Left ventricle myocardium inferior (tissue), 1 donor: Measurements from ENCODE around the gene CDC14B. TPM values are rescaled to one million over a fixed set of nuclear protein-coding genes. Genes with fewer than 3 reads are reported as not detected.
A peak's percentile ranks its signal among the peaks of the same experiment; 100 is the strongest.

Source experiments
- DNase-seq: peaks from one replicate; pipeline ENCODE4 v3.0.0-alpha.2; 2020
- H3K27ac ChIP-seq: fragments of 200-600 bp; replicated peaks from 2 replicates; pipeline ENCODE4 v1.8.0; 2021
- H3K27me3 ChIP-seq: fragments of 200-600 bp; 2 replicates; pipeline ENCODE4 v1.8.0; 2021; ENCODE audit warnings: low read depth
- H3K36me3 ChIP-seq: fragments of 200-600 bp; 2 replicates; pipeline ENCODE4 v1.8.0; 2021
- H3K4me1 ChIP-seq: fragments of 200-600 bp; 2 replicates; pipeline ENCODE4 v1.8.0; 2021
- H3K4me3 ChIP-seq: fragments of 200-600 bp; 2 replicates; pipeline ENCODE4 v1.8.0; 2021; ENCODE audit warnings: mild to moderate bottlenecking, moderate library complexity
- H3K9me3 ChIP-seq: fragments of 200-600 bp; replicated peaks from 2 replicates; pipeline ENCODE4 v1.8.0; 2021
- intact Hi-C: fragments of 100-400 bp; cut with micrococcal nuclease; formaldehyde crosslinking; loops from one replicate; pipeline ENCODE4 v1.11.0; 2022
- total RNA-seq: library from RNA; stranded (reverse); fragmentation: NEBNext Ultra II Directional; extraction: Animal tissue kit (Norgen Biotek cat#: 25700); gene quantifications from one replicate; pipeline ENCODE4 v1.2.1, GENCODE V29; 2021
- TF ChIP-seq, protein P1 (sequence below): fragments of 200-600 bp; IDR thresholded peaks from 2 replicates; pipeline ENCODE4 v1.8.0; 2021; ENCODE audit warnings: antibody characterized with exemption, mild to moderate bottlenecking, borderline replicate concordance
- donor health status: DM: no; HTN: yes; CAD: no; lungs with severe emphysema.

Gene CDC14B
- total RNA-seq, 1 donor from 2014 or later = 26.4 TPM

DNA sequence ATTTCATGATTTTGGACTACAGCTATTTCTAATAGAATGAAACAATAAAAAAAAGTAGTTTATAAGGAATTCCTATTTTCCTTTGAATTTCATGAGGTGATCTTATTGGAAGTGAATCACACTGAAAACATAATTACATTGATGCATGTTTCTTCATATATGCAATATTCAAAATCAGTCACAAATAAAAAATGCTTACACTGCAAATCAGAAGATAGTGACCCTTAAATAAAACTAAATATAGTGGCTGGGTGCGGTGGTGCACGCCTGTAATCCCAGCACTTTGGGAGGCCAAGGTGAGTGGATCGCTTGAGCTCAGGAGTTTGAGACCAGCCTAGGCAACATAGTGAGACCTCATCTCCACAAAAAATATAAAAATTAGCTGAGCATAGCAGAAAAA, 79.5 kb downstream of the CDC14B start:
- Histone ChIP-seq H3K4me3 (no peak overlapping the region), H3K27me3 (no peaks in the 10 kb centered on the region), H3K27ac (no peak overlapping the region), H3K4me1 (no peaks in the 10 kb centered on the region), H3K36me3 (peaks cover 48% of the 10 kb centered on the region), H3K9me3 (no peaks in the 10 kb centered on the region)
- TF ChIP-seq, protein P1, sequence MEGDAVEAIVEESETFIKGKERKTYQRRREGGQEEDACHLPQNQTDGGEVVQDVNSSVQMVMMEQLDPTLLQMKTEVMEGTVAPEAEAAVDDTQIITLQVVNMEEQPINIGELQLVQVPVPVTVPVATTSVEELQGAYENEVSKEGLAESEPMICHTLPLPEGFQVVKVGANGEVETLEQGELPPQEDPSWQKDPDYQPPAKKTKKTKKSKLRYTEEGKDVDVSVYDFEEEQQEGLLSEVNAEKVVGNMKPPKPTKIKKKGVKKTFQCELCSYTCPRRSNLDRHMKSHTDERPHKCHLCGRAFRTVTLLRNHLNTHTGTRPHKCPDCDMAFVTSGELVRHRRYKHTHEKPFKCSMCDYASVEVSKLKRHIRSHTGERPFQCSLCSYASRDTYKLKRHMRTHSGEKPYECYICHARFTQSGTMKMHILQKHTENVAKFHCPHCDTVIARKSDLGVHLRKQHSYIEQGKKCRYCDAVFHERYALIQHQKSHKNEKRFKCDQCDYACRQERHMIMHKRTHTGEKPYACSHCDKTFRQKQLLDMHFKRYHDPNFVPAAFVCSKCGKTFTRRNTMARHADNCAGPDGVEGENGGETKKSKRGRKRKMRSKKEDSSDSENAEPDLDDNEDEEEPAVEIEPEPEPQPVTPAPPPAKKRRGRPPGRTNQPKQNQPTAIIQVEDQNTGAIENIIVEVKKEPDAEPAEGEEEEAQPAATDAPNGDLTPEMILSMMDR = no peak
- intact Hi-C loops = no loop called here
- DNase-seq = no peak

DNA sequence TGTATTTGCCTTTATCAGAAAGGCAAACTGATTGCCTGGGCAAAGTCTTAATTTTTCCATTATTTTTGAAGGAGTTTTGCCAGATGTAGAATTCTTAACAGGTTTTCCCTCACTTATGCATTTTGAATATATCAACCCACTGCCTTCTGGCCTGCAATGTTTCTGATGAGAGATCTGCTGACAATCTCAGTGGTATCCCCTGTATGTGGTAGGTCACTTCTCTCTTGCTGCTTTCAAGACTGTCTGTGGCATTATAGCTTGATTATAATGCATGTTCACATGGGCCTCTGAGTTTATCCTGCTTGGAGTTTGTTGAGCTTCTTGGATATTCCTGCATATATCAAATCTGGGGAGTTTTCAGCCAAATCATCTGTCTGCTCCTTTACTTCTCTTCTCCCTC, 87.5 kb downstream of the CDC14B start:
- TF ChIP-seq, protein P1 = no peak
- Histone ChIP-seq H3K4me3 (no peak overlapping the region), H3K9me3 (no peaks in the 10 kb centered on the region), H3K4me1 (no peaks in the 10 kb centered on the region), H3K36me3 (peaks cover 49% of the 10 kb centered on the region), H3K27me3 (no peaks in the 10 kb centered on the region), H3K27ac (no peak overlapping the region)
- DNase-seq = no peak
- intact Hi-C loops = no loop called here

DNA sequence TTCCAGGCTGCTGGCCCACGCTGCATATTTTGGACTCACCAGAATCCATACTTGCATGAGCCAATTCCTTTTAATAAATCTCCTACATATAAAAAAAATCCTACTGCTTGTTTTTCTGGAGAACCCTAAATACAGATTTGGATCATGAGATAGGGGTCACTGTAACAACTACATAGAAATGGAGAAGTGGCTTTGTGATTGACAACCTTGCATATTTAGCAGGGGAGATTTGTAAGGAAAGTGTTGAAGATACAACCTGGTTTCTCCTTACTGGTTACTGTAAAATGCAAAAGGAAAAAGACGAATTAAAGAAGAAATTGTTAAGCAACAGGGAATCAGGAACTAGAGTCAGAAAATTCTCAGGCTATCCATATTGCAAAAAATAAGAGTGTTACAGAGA, 94.9 kb downstream of the CDC14B start:
- TF ChIP-seq, protein P1 = no peak
- Histone ChIP-seq H3K4me1 (peaks cover 14% of the 10 kb centered on the region), H3K9me3 (no peaks in the 10 kb centered on the region), H3K27ac (no peak overlapping the region), H3K27me3 (no peaks in the 10 kb centered on the region), H3K4me3 (no peak overlapping the region), H3K36me3 (peaks cover 21% of the 10 kb centered on the region)
- no peak for DNase-seq
- intact Hi-C loops = no loop called here

DNA sequence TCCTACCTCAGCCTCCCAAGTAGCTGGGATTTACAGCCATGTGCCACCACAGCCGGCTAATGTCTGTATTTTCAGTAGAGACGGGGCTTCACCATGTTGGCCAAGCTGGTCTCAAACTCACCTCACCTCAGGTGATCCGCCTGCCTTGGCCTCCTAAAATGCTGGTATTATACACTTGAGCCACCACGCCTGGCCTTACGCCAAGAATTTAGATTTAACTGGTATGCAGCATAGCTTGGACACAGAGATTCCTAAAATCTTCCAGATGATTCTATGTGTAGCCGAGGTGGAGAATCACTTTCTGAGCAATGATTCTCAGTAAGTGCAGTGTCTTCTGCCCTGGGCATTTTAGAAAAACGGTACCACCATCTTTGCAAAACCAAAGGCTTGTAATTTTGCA, 95.6 kb downstream of the CDC14B start:
- Histone ChIP-seq H3K4me1 (peaks cover 14% of the 10 kb centered on the region), H3K27me3 (no peaks in the 10 kb centered on the region), H3K27ac (peak overlapping the region; percentile 64), H3K4me3 (no peak overlapping the region), H3K9me3 (no peaks in the 10 kb centered on the region), H3K36me3 (peaks cover 21% of the 10 kb centered on the region)
- TF ChIP-seq, protein P1 = no peak
- DNase-seq = no peak
- intact Hi-C loops = no loop called here

DNA sequence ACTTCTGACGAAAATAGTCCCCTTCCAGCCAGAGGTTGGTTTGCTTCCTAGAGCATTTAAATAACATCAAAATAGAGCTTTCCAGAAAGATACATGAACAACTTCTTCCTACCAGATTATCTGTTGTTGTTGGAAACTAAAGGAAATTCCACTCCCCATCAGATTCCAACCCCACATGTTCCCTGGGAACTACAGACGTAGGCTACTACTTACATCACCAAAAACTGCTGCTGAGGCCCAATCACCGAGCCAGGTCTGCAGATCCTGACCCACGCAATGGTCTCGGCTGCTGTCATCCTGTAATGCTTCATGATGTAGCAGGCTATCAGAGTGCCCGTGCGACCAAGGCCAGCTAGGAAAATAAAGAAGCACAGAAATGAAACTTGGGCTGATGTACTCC, 96.3 kb downstream of the CDC14B start:
- Histone ChIP-seq H3K4me3 (peak overlapping the region; percentile 24), H3K27me3 (no peaks in the 10 kb centered on the region), H3K4me1 (peaks cover 14% of the 10 kb centered on the region), H3K27ac (peak overlapping the region; percentile 64), H3K36me3 (peaks cover 21% of the 10 kb centered on the region), H3K9me3 (no peaks in the 10 kb centered on the region)
- TF ChIP-seq, protein P1 = no peak
- intact Hi-C loops = no loop called here
- DNase-seq = peak; percentile 44

DNA sequence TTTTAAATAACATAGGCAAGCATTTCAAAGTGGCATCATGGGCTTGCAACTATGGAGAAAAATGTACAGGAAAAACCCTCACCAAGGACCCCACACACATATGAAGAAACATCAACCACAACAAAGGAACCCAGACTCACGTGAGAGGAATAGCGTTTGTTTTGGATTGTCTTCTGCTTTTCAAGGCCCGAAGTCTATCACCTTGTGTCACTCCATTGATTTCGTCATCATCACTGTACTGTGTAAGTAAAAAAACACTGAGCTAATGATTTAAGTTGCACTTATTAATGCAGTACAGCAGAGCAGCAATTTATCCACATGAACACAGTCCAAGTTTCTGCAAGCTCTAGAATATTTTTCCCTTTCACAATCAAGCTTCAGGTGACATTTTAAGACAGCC, 97.3 kb downstream of the CDC14B start:
- H3K27ac ChIP-seq = peak overlapping the region; percentile 64
- intact Hi-C loops = no loop called here
- H3K36me3 ChIP-seq = peaks cover 21% of the 10 kb centered on the region
- DNase-seq = no peak
- H3K9me3 ChIP-seq = no peaks in the 10 kb centered on the region
- TF ChIP-seq, protein P1 = no peak
- H3K4me3 ChIP-seq = no peak overlapping the region
- H3K27me3 ChIP-seq = no peaks in the 10 kb centered on the region
- peaks cover 14% of the 10 kb centered on the region for H3K4me1 ChIP-seq
